ENCODE measurements around the gene EVX1.

The EVX1 gene

GRCh38 chr7:27242555-27243339 is at the start of gene EVX1:
TSS of gene EVX1 (plus strand) at chr7:27242802. CDS start at chr7:27243031, 229 bp downstream.
- DNase-seq, result no peak

GRCh38 chr7:27193335-27194001 is 49.1 kb upstream of the EVX1 start:
- DNase-seq, result no peak

- no peak for DNase-seq
Measured at GRCh38 chr7:27194002-27194352, 48.6 kb upstream of the EVX1 start.

- no peak for DNase-seq
Measured at GRCh38 chr7:27194686-27195379, 47.8 kb upstream of the EVX1 start.

- peak; percentile 82 for DNase-seq
Measured at GRCh38 chr7:27196287-27196767, 46.3 kb upstream of the EVX1 start.

GRCh38 chr7:27197137-27198042 is 45.2 kb upstream of the EVX1 start:
- DNase-seq, result no peak

- no peak for DNase-seq
Measured at GRCh38 chr7:27198138-27198841, 44.3 kb upstream of the EVX1 start.

- no peak for DNase-seq
Measured at GRCh38 chr7:27198871-27199801, 43.5 kb upstream of the EVX1 start.

GRCh38 chr7:27199849-27200760 is 42.5 kb upstream of the EVX1 start, which contains the start of gene HOXA13:
TSS of gene HOXA13 (minus strand) at chr7:27200091. CDS start at chr7:27200077, 14 bp downstream.
- no peak for DNase-seq

- no peak for DNase-seq
Measured at GRCh38 chr7:27200761-27201579, 41.6 kb upstream of the EVX1 start.

- no peak for DNase-seq
Measured at GRCh38 chr7:27201580-27202017, 41.0 kb upstream of the EVX1 start.

GRCh38 chr7:27202018-27202861 is 40.4 kb upstream of the EVX1 start:
- DNase-seq, result no peak

- no peak for DNase-seq
Measured at GRCh38 chr7:27202862-27203134, 39.8 kb upstream of the EVX1 start.

- DNase-seq, result no peak
Measured at GRCh38 chr7:27203365-27203953, 39.1 kb upstream of the EVX1 start.

- DNase-seq, result no peak
Measured at GRCh38 chr7:27203964-27204594, 38.5 kb upstream of the EVX1 start.

GRCh38 chr7:27204851-27205322 is 37.7 kb upstream of the EVX1 start:
- no peak for DNase-seq
